ENCODE data around the gene NRROS.
"Not testable (repeated sequence)": the region's sequence is repeated elsewhere in the genome, so short reads cannot be mapped to it uniquely, and the experiment has no call there.

The NRROS gene
- total RNA-seq: 7.1 to 9.5 (median 7.7) reads per million in 3 donors

GRCh38 chr3:196639483-196640296 lies at the start of gene NRROS:
Gene NRROS (plus strand): TSS chr3:196639694. CDS start chr3:196654540, 14,846 bp downstream.
- no peaks in the 10 kb centered on the region for H3K9me3 ChIP-seq (ENCODE audit: control insufficient read depth, low read length)
- peak within 1 kb of the TSS; percentile 75 for H3K4me3 ChIP-seq (ENCODE audit: insufficient read depth, low read depth, low read length, poor library complexity, severe bottlenecking)
- DNase-seq: peak; percentile 27 to 41 (median 34)
- H3K4me1 ChIP-seq (ENCODE audit: control insufficient read depth, insufficient read depth, low read length, poor library complexity, severe bottlenecking): peaks cover 40% of the 10 kb centered on the region
- H3K27ac ChIP-seq (ENCODE audit: insufficient read depth, low read length, poor library complexity, severe bottlenecking): peak within 1 kb of the TSS; percentile 79
- H3K27me3 ChIP-seq (replicated peaks; ENCODE audit: control insufficient read depth, insufficient read depth, low read length, poor library complexity, severe bottlenecking): no peaks in the 10 kb centered on the region
- no peaks in the 10 kb centered on the region for H3K36me3 ChIP-seq (ENCODE audit: control insufficient read depth, insufficient read depth, low read length)

DNA sequence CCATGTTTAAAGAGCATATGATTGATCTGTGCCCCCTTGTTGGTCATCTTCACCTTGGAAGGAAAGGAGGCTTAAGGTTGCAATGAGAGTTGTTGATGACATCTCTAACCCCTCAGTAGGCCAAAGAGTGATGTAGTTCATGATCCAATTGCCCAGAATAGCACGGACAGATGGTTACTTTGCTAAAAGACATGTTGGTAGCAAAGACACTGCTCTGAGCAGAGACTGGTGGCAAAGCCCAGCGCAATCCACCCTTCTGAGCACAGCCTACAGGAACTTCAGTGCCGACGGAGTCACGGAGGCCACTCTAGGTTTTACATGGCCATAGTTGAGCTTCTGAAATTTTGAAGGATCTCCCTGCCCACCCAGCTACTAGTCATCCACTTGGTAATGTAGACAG lies 49.2 kb upstream of the NRROS start:
- Histone ChIP-seq H3K4me3 (ENCODE audit: insufficient read depth, low read depth, low read length, poor library complexity, severe bottlenecking) (no peak overlapping the region), H3K9me3 (ENCODE audit: control insufficient read depth, low read length) (no peaks in the 10 kb centered on the region), H3K27me3 (replicated peaks; ENCODE audit: control insufficient read depth, insufficient read depth, low read length, poor library complexity, severe bottlenecking) (no peaks in the 10 kb centered on the region), H3K4me1 (ENCODE audit: control insufficient read depth, insufficient read depth, low read length, poor library complexity, severe bottlenecking) (no peaks in the 10 kb centered on the region), H3K36me3 (ENCODE audit: control insufficient read depth, insufficient read depth, low read length) (peaks cover 6% of the 10 kb centered on the region), H3K27ac (ENCODE audit: insufficient read depth, low read length, poor library complexity, severe bottlenecking) (no peak overlapping the region)
- DNase-seq: no peak

DNA sequence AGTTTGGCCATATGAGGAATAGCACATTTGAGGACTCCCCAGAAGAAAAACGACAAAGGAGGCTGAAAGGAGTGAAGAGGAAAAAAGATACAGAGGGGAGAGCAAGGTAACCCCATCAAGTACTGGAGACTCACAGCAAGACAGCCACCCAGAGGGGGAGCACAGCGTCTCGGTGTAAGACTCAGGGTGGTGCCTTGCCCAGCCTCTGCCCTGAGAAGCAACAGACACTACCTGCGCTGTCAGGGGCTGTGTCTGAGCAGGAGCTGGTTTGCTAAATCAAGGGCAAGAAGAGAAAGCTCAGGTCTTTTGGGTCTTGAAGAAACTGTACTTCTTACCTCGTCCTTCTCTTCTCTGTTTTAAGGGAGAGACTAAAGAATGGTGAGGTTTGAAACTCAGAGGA lies 43.1 kb upstream of the NRROS start:
- no peaks in the 10 kb centered on the region for H3K27me3 ChIP-seq (replicated peaks; ENCODE audit: control insufficient read depth, insufficient read depth, low read length, poor library complexity, severe bottlenecking)
- no peaks in the 10 kb centered on the region for H3K9me3 ChIP-seq (ENCODE audit: control insufficient read depth, low read length)
- H3K4me1 ChIP-seq (ENCODE audit: control insufficient read depth, insufficient read depth, low read length, poor library complexity, severe bottlenecking): no peaks in the 10 kb centered on the region
- no peak for DNase-seq
- H3K4me3 ChIP-seq (ENCODE audit: insufficient read depth, low read depth, low read length, poor library complexity, severe bottlenecking): no peak overlapping the region
- H3K36me3 ChIP-seq (ENCODE audit: control insufficient read depth, insufficient read depth, low read length): no peaks in the 10 kb centered on the region
- no peak overlapping the region for H3K27ac ChIP-seq (ENCODE audit: insufficient read depth, low read length, poor library complexity, severe bottlenecking)

DNA sequence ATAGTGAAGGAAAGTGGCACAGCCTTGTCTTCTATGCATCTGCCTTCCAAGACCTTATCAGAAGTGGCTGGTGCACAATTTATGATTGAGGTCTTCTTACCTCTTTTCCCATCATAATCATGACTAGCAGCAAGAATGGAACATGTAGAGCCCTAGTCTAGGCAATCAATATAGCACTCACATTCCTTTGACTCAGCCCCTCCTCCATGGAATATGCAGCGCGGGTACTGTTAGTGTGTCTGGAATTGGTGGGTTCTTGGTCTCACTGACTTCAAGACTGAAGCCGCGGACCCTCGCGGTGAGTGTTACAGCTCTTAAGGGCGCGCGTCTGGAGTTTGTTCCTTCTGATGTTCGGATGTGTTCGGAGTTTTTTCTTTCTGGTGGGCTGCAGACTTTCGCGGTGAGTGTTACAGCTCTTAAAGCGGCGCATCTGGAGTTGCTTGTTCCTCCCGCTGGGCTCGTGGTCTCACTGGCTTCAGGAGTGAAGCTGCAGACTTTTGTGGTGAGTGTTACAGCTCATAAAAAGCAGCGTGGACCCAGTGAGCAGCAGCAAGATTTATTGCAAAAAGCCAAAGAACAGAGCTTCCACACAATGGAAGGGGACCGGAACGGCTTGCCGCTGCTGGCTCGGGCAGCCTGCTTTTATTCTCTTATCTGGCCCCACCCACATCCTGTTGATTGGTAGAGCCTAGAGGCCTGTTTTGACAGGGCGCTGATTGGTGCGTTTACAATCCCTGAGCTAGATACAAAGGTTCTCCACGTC lies 41.3 kb upstream of the NRROS start:
- not testable (repeated sequence) for H3K27me3 ChIP-seq (replicated peaks; ENCODE audit: control insufficient read depth, insufficient read depth, low read length, poor library complexity, severe bottlenecking); H3K36me3 ChIP-seq (ENCODE audit: control insufficient read depth, insufficient read depth, low read length); H3K27ac ChIP-seq (ENCODE audit: insufficient read depth, low read length, poor library complexity, severe bottlenecking); H3K4me1 ChIP-seq (ENCODE audit: control insufficient read depth, insufficient read depth, low read length, poor library complexity, severe bottlenecking); H3K9me3 ChIP-seq (ENCODE audit: control insufficient read depth, low read length)
- H3K4me3 ChIP-seq (ENCODE audit: insufficient read depth, low read depth, low read length, poor library complexity, severe bottlenecking): peak overlapping the region; percentile 22
- peak in 2 of 3 donors; percentile 24 to 49 for DNase-seq

- no peak for DNase-seq
- Histone ChIP-seq H3K27me3 (replicated peaks; ENCODE audit: control insufficient read depth, insufficient read depth, low read length, poor library complexity, severe bottlenecking) (no peaks in the 10 kb centered on the region), H3K9me3 (ENCODE audit: control insufficient read depth, low read length) (no peaks in the 10 kb centered on the region), H3K4me1 (ENCODE audit: control insufficient read depth, insufficient read depth, low read length, poor library complexity, severe bottlenecking) (no peaks in the 10 kb centered on the region), H3K36me3 (ENCODE audit: control insufficient read depth, insufficient read depth, low read length) (no peaks in the 10 kb centered on the region), H3K4me3 (ENCODE audit: insufficient read depth, low read depth, low read length, poor library complexity, severe bottlenecking) (no peak overlapping the region), H3K27ac (ENCODE audit: insufficient read depth, low read length, poor library complexity, severe bottlenecking) (no peak overlapping the region)
These were observed 39.8 kb upstream of the NRROS start for GRCh38 chr3:196599734-196600128.

DNA sequence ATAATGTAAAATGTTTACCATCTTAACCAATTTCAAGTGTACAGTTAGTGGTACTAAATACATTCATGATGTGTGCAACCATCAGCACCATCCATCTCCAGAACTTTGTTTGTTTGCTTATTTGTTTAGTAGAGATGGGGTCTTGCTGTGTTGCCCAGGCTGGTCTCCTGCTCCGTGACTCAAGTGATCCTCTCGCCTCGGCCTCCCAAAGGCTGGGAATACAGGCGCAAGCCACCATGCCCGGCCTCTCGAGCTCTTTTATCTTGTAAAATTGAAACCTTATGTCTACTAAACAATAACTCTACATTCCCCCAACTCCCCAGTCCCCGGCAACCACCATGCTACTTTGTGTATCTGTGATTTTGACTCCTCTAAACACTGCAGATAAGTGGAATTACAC lies 39.1 kb upstream of the NRROS start:
- DNase-seq: no peak
- no peaks in the 10 kb centered on the region for H3K4me1 ChIP-seq (ENCODE audit: control insufficient read depth, insufficient read depth, low read length, poor library complexity, severe bottlenecking)
- H3K4me3 ChIP-seq (ENCODE audit: insufficient read depth, low read depth, low read length, poor library complexity, severe bottlenecking): no peak overlapping the region

DNA sequence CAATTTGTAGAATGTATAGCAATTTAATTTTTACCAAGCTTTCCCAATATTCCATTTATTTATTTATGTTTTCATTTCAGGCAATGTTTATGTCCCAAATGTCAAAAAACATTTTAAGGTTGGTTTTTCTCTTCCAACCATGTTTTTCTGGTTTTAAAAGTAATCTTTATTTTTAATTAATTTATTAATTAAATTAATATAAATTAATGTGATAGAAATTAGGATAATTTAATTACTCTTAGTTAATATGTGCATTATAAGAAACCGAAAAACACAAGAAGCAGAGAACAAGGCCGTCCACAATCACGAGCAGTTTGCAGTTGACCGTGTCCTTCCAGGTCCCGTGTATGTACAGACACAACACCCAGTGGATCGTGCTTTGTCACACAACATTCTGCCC lies 36.8 kb upstream of the NRROS start:
- no peak for DNase-seq
- Histone ChIP-seq H3K9me3 (ENCODE audit: control insufficient read depth, low read length) (no peaks in the 10 kb centered on the region), H3K36me3 (ENCODE audit: control insufficient read depth, insufficient read depth, low read length) (no peaks in the 10 kb centered on the region), H3K4me3 (ENCODE audit: insufficient read depth, low read depth, low read length, poor library complexity, severe bottlenecking) (no peak overlapping the region), H3K27me3 (replicated peaks; ENCODE audit: control insufficient read depth, insufficient read depth, low read length, poor library complexity, severe bottlenecking) (no peaks in the 10 kb centered on the region), H3K27ac (ENCODE audit: insufficient read depth, low read length, poor library complexity, severe bottlenecking) (no peak overlapping the region), H3K4me1 (ENCODE audit: control insufficient read depth, insufficient read depth, low read length, poor library complexity, severe bottlenecking) (no peaks in the 10 kb centered on the region)

More for the DNA sequence above, 39.1 kb upstream of the NRROS start:
- Histone ChIP-seq H3K36me3 (ENCODE audit: control insufficient read depth, insufficient read depth, low read length) (no peaks in the 10 kb centered on the region), H3K27ac (ENCODE audit: insufficient read depth, low read length, poor library complexity, severe bottlenecking) (no peak overlapping the region), H3K27me3 (replicated peaks; ENCODE audit: control insufficient read depth, insufficient read depth, low read length, poor library complexity, severe bottlenecking) (no peaks in the 10 kb centered on the region), H3K9me3 (ENCODE audit: control insufficient read depth, low read length) (no peaks in the 10 kb centered on the region)

DNA sequence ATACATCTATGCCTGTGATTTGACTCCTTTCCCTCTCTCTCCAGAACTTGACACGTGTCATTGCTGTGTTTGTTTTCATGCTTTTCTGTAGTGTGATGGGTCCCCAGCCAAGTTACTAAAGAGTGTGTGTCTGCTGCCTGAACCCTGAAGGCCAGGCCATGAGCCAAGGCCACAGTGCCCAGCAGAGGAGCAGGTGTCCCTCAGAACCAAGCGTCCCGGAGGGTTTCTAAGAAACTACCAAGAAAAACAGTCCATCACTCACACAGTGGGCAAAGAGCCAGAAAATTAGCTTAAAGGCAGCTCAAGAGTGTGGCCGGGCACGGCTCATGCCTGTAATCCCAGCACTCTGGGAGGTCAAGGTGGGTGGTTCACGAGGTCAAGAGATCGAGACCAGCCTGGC lies 35.8 kb upstream of the NRROS start:
- no peak overlapping the region for H3K4me3 ChIP-seq (ENCODE audit: insufficient read depth, low read depth, low read length, poor library complexity, severe bottlenecking)
- H3K36me3 ChIP-seq (ENCODE audit: control insufficient read depth, insufficient read depth, low read length): no peaks in the 10 kb centered on the region
- H3K4me1 ChIP-seq (ENCODE audit: control insufficient read depth, insufficient read depth, low read length, poor library complexity, severe bottlenecking): no peaks in the 10 kb centered on the region
- no peaks in the 10 kb centered on the region for H3K9me3 ChIP-seq (ENCODE audit: control insufficient read depth, low read length)
- DNase-seq: no peak
- H3K27me3 ChIP-seq (replicated peaks; ENCODE audit: control insufficient read depth, insufficient read depth, low read length, poor library complexity, severe bottlenecking): no peaks in the 10 kb centered on the region
- no peak overlapping the region for H3K27ac ChIP-seq (ENCODE audit: insufficient read depth, low read length, poor library complexity, severe bottlenecking)

- peak; percentile 8 to 37 (median 32) for DNase-seq
- Histone ChIP-seq H3K36me3 (ENCODE audit: control insufficient read depth, insufficient read depth, low read length) (no peaks in the 10 kb centered on the region), H3K27me3 (replicated peaks; ENCODE audit: control insufficient read depth, insufficient read depth, low read length, poor library complexity, severe bottlenecking) (no peaks in the 10 kb centered on the region), H3K4me3 (ENCODE audit: insufficient read depth, low read depth, low read length, poor library complexity, severe bottlenecking) (no peak overlapping the region), H3K27ac (ENCODE audit: insufficient read depth, low read length, poor library complexity, severe bottlenecking) (no peak overlapping the region), H3K9me3 (ENCODE audit: control insufficient read depth, low read length) (no peaks in the 10 kb centered on the region), H3K4me1 (ENCODE audit: control insufficient read depth, insufficient read depth, low read length, poor library complexity, severe bottlenecking) (peaks cover under 1% of the 10 kb centered on the region)
These were observed 34.9 kb upstream of the NRROS start for GRCh38 chr3:196604548-196604947.

GRCh38 chr3:196608693-196609092 lies 30.8 kb upstream of the NRROS start:
- Histone ChIP-seq H3K27ac (ENCODE audit: insufficient read depth, low read length, poor library complexity, severe bottlenecking) (no peak overlapping the region), H3K4me3 (ENCODE audit: insufficient read depth, low read depth, low read length, poor library complexity, severe bottlenecking) (no peak overlapping the region), H3K9me3 (ENCODE audit: control insufficient read depth, low read length) (no peaks in the 10 kb centered on the region), H3K36me3 (ENCODE audit: control insufficient read depth, insufficient read depth, low read length) (no peaks in the 10 kb centered on the region), H3K27me3 (replicated peaks; ENCODE audit: control insufficient read depth, insufficient read depth, low read length, poor library complexity, severe bottlenecking) (no peaks in the 10 kb centered on the region), H3K4me1 (ENCODE audit: control insufficient read depth, insufficient read depth, low read length, poor library complexity, severe bottlenecking) (peaks cover 25% of the 10 kb centered on the region)
- no peak for DNase-seq

Measured in effector memory CD4-positive, alpha-beta T cell (primary cell).